SW 1271 (cell line): ENCODE results near the gene FXYD4.
A peak's percentile ranks its signal among the peaks of the same experiment; 100 is the strongest.

ENCODE experiments used
- DNase-seq, 2 experiments: peaks; one replicate each; lab custom pipeline; 2025; lab: John Stamatoyannopoulos, UW

The FXYD4 gene

DNA sequence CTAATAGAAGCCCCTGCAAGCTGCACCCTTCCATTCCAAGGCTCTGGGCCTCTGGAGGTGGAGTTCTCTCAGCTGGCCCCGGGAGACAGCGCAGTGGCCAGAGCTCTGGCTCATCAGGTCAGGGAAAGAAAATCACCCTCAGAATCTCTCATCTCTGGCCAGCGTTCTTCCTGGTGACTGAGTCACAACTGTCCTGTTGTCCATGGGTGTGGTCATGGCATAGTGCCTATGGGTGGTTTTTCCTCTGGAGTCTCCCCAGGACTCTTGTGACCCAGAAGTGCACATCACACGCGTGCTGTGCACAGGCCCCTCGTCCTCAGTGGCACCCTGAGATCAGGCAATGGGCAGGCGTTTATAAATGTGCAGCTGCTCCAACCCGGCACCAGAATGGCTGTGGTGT lies 27.4 kb upstream of the FXYD4 start:
- no peak for DNase-seq

DNA sequence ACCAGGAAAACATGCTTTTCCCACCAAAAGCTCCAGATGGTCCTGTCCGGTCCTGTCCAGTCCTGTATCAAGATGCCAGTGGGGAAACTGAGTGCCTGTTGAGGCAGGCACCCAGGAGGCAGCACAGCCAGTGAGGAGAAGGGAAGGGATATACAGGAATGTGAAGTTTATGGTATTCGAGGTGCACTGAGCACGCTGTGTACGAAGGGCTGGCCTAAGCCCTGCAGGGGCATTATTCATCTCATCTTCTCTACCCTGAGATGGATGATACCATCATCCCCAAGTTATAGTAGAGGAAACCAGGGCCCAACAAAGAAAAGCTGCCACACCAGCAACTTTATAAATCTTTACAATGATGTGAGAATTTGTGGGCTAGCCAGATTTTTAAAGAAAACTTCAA lies 23.4 kb upstream of the FXYD4 start:
- no peak for DNase-seq

- DNase-seq: peak; percentile 22 to 71
Observed at GRCh38 chr10:43348511-43349312, 22.7 kb upstream of the FXYD4 start.

DNA sequence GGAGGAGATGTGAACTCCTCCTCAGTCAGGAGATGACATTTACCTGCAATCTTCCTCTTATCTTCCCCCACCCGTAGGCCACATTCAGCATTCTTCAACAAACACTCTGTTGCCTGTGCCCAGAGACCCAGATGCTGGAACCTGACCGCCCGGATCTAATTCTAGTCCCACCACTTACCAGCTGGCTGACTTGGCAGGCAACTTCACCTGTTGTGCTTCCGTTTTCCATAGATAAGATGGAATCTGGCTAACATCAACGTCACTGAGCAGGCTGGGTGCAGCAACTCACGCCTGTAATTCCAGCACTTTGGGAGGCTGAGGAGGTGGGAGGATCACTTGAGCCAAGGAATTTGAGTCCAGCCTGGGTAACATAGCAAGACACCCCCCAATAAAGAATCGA lies 21.3 kb upstream of the FXYD4 start:
- DNase-seq: no peak

- DNase-seq: no peak
Observed at GRCh38 chr10:43350686-43351085, 20.8 kb upstream of the FXYD4 start.

DNA sequence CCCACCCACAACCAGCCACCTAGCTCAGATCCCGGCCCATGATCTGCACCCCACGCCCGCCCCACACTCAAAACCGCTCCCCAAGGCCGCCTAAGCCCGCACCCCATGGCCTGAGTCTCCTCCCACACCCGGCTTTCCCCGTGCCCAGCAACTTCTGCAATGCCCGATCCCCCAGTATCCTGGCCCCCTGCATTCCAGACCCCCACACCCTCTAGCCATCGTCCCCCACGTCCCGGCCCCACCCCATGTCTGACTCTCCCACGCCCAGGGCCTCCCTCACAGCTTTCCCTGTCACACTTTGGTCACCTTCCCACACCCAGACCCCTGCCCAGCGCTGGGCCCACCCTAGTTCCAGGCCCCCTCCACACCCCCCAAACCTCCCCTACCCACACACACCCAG lies 20.1 kb upstream of the FXYD4 start:
- DNase-seq: no peak

GRCh38 chr10:43352951-43353350 lies 18.5 kb upstream of the FXYD4 start:
- no peak for DNase-seq

GRCh38 chr10:43353495-43354329 lies 17.7 kb upstream of the FXYD4 start:
- no peak for DNase-seq

DNA sequence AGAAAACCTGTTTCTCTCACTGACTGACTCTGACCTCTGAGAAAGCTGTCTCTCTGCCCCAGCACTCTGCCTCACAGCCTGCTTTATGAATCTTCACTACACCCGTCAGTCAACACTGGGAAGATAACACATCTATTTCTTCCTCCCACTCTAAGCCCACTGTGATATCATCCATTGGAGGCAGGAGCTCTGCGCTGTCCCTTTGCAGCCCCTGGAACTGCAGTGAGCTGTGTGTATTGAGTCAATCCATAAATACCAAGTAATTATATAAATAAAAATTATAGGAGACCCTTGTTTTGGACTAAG lies 17.2 kb upstream of the FXYD4 start:
- no peak for DNase-seq

DNA sequence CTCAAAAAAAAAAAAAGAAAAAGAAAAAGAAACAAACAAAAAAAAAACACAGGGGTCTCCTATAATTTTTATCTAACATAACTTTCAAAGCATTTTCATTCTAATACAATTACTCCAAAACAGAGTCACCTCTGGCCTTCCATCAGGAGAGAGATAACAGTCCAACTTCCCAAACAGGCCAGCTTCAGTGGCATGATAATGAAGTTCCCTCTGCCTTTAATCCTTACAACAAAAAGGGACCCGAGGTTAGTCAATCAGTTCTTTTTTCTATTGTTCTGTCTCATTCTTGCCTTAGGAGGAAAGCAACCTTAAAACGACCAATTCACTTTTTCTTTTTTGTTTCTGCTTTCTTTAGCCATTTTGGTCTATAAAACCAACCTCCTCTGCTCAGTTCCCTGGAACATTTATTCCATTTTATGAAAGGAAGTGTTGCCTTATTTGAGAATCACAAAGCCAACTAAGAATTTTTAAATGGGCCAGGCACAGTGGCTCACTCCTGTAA lies 16.5 kb upstream of the FXYD4 start:
- no peak for DNase-seq

DNA sequence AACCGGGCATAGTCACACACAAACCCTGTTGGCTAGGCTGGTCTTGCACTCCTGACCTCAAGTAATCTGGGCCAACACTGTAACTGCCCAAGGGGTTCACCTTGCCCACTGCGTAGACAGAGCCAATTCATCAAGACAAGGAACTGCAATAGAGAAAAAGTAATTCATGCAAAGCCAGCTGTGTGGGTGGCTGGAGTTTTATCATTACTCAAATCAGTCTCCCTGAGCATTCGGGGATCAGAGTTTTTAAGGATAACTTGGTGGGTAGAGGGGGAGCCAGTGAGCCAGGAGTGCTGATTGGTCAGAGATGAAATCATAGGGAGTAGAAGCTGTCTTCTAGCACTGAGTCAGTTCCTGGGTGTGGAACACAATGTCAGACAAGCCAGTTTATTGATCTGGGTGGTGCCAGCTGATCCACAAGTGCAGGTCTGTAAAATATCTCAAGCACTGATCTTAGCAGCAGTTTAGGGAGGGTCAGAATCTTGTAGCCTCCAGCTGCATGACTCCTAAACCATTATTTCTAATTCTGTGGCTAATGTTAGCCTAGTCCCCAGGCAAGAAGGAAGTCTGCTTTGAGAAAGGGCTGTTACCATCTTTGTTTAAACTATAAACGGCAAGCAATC lies 15.6 kb upstream of the FXYD4 start:
- DNase-seq: peak in 1 of 2 experiments; percentile 61

GRCh38 chr10:43360086-43360485 lies 11.3 kb upstream of the FXYD4 start:
- DNase-seq: no peak

DNA sequence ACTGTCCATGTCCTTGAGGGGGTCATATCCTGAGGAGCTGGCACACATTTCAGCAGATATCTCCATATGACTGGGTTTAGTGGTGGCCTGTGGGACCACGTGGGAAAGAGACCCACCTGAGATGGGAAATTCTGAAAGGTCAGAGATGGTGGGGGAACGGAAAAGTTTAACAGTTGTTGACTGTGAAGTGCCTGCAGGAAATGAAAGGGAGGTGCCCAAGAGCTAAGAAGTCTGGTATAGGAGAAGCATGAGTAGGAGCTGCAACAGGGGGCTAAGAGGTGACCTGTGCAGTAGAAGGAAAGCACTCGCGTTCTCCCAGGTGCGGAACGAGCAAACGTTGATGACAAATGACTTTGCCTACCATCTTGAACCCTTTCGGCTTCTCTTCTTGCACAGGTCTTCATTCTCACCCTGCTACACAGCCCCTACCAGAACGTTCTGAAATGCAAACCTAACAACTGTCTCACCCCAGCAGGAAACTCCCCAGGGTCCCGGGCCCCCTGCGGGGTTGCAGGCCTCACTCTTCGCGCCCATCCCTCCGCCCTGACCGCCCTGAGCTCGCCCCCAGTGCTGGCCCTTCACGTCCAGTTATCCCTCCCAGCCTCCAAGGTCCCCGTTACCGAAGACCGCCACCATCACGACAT lies 9.8 kb upstream of the FXYD4 start:
- DNase-seq: no peak

DNA sequence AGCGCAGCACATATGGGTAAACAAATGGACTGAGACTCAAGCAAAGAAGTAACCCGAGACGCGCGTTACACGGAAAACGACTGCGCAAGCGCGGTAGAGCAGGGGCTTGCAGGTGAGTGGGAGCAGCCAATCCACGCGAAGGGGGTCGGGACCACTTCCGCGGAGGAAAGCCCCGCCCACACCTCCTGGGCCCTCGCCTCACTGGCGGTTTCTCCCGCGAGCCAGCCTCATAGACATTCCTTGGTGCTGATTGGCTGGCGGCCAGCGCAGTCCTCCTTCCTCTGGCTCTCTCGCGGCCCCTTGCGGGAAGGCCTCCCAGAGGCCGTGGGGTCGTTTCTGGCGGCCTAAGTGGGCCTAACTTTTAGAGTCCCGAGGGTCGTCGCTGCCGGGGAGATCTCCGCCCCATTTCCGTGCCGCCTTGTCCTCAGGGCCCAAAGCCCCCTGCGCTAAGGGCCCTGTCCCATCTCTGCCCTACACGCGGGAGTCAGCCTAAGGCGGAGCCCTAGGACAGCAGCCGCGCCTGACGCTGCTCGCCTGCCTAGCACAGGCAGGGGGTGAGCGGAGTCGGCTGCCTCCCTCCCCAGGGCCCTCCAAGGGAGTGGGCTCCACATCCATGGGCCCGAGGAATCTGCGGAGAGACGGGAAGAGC lies 9.1 kb upstream of the FXYD4 start:
- DNase-seq: peak; percentile 72 to 92

DNA sequence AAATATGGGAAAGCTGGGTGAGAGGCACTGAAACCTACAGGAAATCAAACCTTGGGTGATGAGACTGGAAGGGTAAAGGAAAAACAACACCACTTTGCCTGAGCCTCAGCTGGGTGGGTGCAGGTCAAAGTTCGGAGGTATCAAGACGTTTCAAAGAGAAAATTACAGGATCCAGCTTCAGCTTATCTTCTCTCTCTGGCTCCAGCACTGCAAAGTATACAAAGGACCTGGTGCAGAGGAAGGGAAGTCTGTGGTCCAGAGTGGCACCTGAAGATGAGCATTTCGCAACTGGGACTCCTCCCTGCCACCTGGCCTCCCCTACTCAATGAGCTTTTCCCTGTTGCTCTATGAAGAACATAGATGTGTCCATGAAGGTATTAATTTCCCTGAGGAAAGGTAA lies 6.4 kb upstream of the FXYD4 start:
- DNase-seq: no peak

DNA sequence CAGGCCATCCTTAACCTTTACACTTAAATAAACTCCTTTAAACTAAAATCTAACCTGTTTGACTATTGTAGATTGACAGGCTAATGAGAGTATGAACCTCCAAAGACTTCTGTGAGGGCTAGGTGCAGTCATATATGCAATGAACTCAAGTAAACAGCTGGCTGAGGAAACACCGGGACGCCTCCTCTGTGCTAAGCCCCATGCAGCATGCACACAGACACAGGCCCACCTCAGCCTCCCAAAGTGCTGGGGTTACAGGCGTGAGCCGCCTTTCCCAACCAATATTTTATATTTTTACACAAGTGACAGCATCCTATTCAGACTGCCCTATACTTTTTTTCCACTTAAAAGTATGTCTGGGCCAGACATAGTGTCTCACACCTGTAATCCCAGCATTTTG lies 1.5 kb upstream of the FXYD4 start:
- DNase-seq: no peak

- DNase-seq: no peak
Observed at GRCh38 chr10:43370671-43371215, 693 bp upstream of the FXYD4 start.

DNA sequence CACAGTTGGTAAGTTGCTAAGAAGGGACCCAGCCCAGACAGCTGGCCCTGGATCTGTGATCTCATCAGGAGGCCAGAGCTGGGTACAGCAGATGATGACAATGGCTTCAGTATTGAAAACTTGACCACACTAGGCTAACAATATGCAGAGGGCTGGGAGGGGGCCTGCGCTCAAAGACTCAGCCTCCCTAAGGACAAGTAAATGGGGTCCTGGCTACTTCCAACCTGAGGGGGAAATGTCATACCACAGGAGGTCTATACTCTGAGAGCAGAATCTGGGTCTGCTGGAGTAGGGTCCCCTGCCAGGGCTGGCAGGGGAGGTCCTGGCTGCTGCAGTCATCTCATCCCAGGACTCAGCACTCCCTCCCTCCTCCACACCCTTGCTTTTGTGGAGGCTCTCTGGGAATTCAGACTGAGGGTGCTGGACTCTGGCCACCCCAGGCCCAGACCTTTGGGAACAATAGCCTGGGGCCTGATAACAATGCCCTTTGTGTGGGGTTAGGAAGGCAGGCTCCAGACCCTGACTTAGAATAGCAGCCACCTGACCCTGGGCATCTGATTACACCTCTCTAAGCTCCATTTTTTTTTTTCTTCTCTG lies 1.4 kb downstream of the FXYD4 start:
- DNase-seq: no peak

GRCh38 chr10:43373461-43373860 lies 2.0 kb downstream of the FXYD4 start:
- no peak for DNase-seq

DNA sequence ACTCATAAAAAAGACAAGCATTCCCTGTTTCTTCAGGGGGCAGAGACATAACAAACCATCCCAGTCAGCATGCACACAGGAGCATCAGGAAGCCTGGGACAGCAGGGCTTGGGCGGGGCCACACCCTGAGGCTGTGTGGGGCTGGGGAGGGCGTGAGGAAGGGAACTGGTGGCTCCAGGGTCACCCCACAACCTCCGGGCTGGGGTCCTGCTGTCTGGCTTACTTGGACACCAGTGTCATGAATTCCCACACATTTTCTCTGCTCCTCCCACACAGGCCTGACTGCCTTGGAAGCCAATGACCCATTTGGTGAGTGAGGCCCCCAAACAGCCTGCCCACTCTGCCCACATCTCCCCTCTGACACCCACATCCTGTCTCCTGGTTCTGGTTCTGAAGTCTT lies 2.8 kb downstream of the FXYD4 start:
- DNase-seq: no peak

DNA sequence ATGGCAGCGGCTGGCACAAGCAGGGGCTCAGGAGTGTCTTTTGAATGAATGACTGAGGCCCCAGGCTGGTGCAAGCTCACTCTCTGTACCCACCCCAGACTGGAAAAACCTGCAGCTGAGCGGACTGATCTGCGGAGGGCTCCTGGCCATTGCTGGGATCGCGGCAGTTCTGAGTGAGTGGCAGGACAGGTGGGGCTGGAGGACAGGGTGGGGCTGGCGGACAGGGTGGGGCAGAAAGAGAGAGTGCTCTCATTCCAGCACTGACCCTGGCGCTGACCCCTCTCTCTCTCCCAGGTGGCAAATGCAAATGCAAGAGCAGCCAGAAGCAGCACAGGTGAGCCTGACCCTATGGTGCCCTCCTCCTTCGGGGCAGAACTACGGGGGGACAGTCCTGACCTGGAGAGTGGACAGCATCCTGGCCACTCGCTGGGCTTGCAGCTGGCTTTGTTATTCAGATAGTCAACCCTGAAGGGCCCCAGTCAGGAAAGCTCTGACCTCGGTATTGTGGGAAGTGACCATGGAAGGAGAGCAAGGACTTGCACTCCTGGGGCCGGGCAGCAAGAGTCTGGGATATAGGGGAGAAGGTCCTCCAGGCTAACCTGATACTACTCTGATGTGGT lies 4.1 kb downstream of the FXYD4 start:
- no peak for DNase-seq
